ENCODE measurements around the gene NDUFAF4.
A peak's percentile ranks its signal among the peaks of the same experiment; 100 is the strongest.
"Not testable (repeated sequence)": the region's sequence is repeated elsewhere in the genome, so short reads cannot be mapped to it uniquely, and the experiment has no call there.

The NDUFAF4 gene

GRCh38 chr6:96907498-96907897 lies 9.8 kb upstream of the NDUFAF4 start:
- no peak for DNase-seq (ENCODE audit: low read depth, low spot score)

GRCh38 chr6:96900873-96901272 lies 3.2 kb upstream of the NDUFAF4 start:
- no peak for DNase-seq (ENCODE audit: low read depth, low spot score)
- H3K4me3 ChIP-seq (ENCODE audit: low read length): no peak overlapping the region

More at GRCh38 chr6:96907498-96907897, 9.8 kb upstream of the NDUFAF4 start:
- H3K4me3 ChIP-seq (ENCODE audit: low read length): no peak overlapping the region

GRCh38 chr6:96899451-96899998 lies 1.8 kb upstream of the NDUFAF4 start:
- H3K4me3 ChIP-seq (ENCODE audit: low read length): no peak overlapping the region
- DNase-seq (ENCODE audit: low read depth, low spot score): no peak

- H3K4me3 ChIP-seq (ENCODE audit: low read length): no peak overlapping the region
- no peak for DNase-seq (ENCODE audit: low read depth, low spot score)
These were observed 1.3 kb upstream of the NDUFAF4 start for GRCh38 chr6:96899019-96899418.

- no peak for DNase-seq (ENCODE audit: low read depth, low spot score)
These were observed 655 bp upstream of the NDUFAF4 start for GRCh38 chr6:96898241-96898851.

GRCh38 chr6:96889146-96889545 lies 8.5 kb downstream of the NDUFAF4 start:
- no peak overlapping the region for H3K4me3 ChIP-seq (ENCODE audit: low read length)
- DNase-seq (ENCODE audit: low read depth, low spot score): no peak

More at GRCh38 chr6:96898241-96898851, 655 bp upstream of the NDUFAF4 start:
- H3K4me3 ChIP-seq (ENCODE audit: low read length): peak overlapping the region; percentile 87

GRCh38 chr6:96888745-96889144 lies 8.9 kb downstream of the NDUFAF4 start:
- H3K4me3 ChIP-seq (ENCODE audit: low read length): no peak overlapping the region
- no peak for DNase-seq (ENCODE audit: low read depth, low spot score)

GRCh38 chr6:96886519-96886918 lies 11.2 kb downstream of the NDUFAF4 start:
- no peak for DNase-seq (ENCODE audit: low read depth, low spot score)

GRCh38 chr6:96885187-96885631 lies 12.5 kb downstream of the NDUFAF4 start:
- DNase-seq (ENCODE audit: low read depth, low spot score): peak; percentile 64
- H3K4me3 ChIP-seq (ENCODE audit: low read length): not testable (repeated sequence)

More at GRCh38 chr6:96886519-96886918, 11.2 kb downstream of the NDUFAF4 start:
- H3K4me3 ChIP-seq (ENCODE audit: low read length): no peak overlapping the region

GRCh38 chr6:96878143-96878542 lies 19.5 kb downstream of the NDUFAF4 start:
- no peak for DNase-seq (ENCODE audit: low read depth, low spot score)
- H3K4me3 ChIP-seq (ENCODE audit: low read length): no peak overlapping the region

GRCh38 chr6:96876886-96877545 lies 20.7 kb downstream of the NDUFAF4 start:
- DNase-seq (ENCODE audit: low read depth, low spot score): peak; percentile 34
- no peak overlapping the region for H3K4me3 ChIP-seq (ENCODE audit: low read length)

GRCh38 chr6:96872976-96873375 lies 24.7 kb downstream of the NDUFAF4 start:
- H3K4me3 ChIP-seq (ENCODE audit: low read length): no peak overlapping the region
- no peak for DNase-seq (ENCODE audit: low read depth, low spot score)

GRCh38 chr6:96865055-96865405 lies 32.7 kb downstream of the NDUFAF4 start:
- H3K4me3 ChIP-seq (ENCODE audit: low read length): no peak overlapping the region
- no peak for DNase-seq (ENCODE audit: low read depth, low spot score)

- H3K4me3 ChIP-seq (ENCODE audit: low read length): no peak overlapping the region
- no peak for DNase-seq (ENCODE audit: low read depth, low spot score)
These were observed 33.3 kb downstream of the NDUFAF4 start for GRCh38 chr6:96864216-96865054.

GRCh38 chr6:96862560-96862959 lies 35.1 kb downstream of the NDUFAF4 start:
- no peak for DNase-seq (ENCODE audit: low read depth, low spot score)
- no peak overlapping the region for H3K4me3 ChIP-seq (ENCODE audit: low read length)

- no peak overlapping the region for H3K4me3 ChIP-seq (ENCODE audit: low read length)
- no peak for DNase-seq (ENCODE audit: low read depth, low spot score)
These were observed 36.1 kb downstream of the NDUFAF4 start for GRCh38 chr6:96861588-96861987.

- DNase-seq (ENCODE audit: low read depth, low spot score): no peak
- H3K4me3 ChIP-seq (ENCODE audit: low read length): no peak overlapping the region
These were observed 40.8 kb downstream of the NDUFAF4 start for GRCh38 chr6:96856856-96857255.

- DNase-seq (ENCODE audit: low read depth, low spot score): no peak
- no peak overlapping the region for H3K4me3 ChIP-seq (ENCODE audit: low read length)
These were observed 44.6 kb downstream of the NDUFAF4 start for GRCh38 chr6:96853083-96853482.

- no peak overlapping the region for H3K4me3 ChIP-seq (ENCODE audit: low read length)
- no peak for DNase-seq (ENCODE audit: low read depth, low spot score)
These were observed 45.1 kb downstream of the NDUFAF4 start for GRCh38 chr6:96852605-96853004.

GRCh38 chr6:96851858-96852257 lies 45.8 kb downstream of the NDUFAF4 start:
- no peak for DNase-seq (ENCODE audit: low read depth, low spot score)
- H3K4me3 ChIP-seq (ENCODE audit: low read length): no peak overlapping the region

Measured in Jurkat, Clone E6-1 (cell line).